GM12872 (cell line): Measurements from ENCODE around the gene MKRN2OS.

Experiments used
- CTCF ChIP-seq: IDR thresholded peaks from 3 replicates; pipeline ENCODE4 v1.5.1; 2011; ENCODE audit warnings: low read depth, mild to moderate bottlenecking, low read length, moderate library complexity; ENCODE audit not compliant: insufficient read depth

Gene MKRN2OS

GRCh38 chr3:12509466-12509865, 35.8 kb downstream of the MKRN2OS start:
- no peak for TF ChIP-seq CTCF

DNA sequence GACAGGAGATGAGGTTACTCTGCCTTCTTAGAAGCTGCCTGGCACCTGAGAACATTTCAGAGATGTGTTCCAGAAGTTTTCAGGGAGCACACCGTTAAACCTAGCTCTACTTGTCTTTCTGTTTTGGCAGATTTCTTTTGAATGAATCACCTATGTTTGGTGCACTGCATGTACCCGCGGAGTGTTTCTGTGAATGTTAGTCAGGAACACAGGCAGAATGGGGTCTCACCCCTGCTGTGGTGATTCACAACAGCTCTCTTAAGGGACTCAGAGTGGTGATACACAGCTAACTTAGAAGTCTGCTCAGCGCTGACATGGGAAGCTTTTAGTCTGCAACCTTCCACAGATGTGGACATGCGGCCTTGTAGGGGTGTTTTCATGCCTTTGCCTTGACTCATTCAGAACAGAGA, 37.0 kb downstream of the MKRN2OS start:
- TF ChIP-seq CTCF = no peak

- no peak for TF ChIP-seq CTCF
Observed at GRCh38 chr3:12507591-12508281, 37.6 kb downstream of the MKRN2OS start.

- no peak for TF ChIP-seq CTCF
Observed at GRCh38 chr3:12506201-12506709, 39.0 kb downstream of the MKRN2OS start.

DNA sequence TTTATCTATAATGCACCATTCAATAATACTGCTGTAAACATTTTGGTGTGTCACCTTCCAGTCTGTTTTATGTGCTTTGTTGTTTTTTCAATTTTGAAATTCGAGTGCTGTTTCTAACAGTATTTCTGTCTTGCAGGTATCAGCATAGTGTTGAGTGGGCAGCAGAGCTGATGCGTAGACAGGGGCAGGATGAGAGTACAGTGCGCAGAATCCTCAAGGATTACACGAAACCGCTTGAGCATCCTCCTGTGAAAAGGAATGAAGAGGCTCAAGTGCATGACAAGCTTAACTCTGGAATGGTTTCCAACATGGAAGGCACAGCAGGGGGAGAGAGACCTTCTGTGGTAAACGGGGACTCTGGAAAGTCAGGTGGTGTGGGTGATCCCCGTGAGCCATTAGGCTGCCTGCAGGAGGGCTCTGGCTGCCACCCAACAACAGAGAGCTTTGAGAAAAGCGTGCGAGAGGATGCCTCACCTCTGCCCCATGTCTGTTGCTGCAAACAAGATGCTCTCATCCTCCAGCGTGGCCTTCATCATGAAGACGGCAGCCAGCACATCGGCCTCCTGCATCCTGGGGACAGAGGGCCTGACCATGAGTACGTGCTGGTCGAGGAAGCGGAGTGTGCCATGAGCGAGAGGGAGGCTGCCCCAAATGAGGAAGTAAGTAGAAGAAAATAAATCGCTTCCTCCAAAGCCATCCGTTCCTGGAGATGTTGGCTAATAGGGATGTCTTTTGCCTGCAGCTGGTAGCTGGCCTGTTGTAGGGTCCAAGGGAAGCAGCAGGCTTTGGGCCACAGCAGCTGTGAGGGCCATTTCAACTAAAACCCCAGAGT, 42.0 kb downstream of the MKRN2OS start:
- no peak for TF ChIP-seq CTCF

- no peak for TF ChIP-seq CTCF
Observed at GRCh38 chr3:12501360-12502020, 43.8 kb downstream of the MKRN2OS start.

- no peak for TF ChIP-seq CTCF
Observed at GRCh38 chr3:12499474-12499873, 45.8 kb downstream of the MKRN2OS start.
